Myocyte (in vitro differentiated cells): ENCODE results near the gene ADGRE3. TPM values are rescaled to one million over a fixed set of nuclear protein-coding genes. Genes with fewer than 3 reads are reported as not detected.
A peak's percentile ranks its signal among the peaks of the same experiment; 100 is the strongest.

ENCODE experiments used
- DNase-seq: peaks from one replicate; pipeline ENCODE4 v3.0.0-alpha.2; 2012; ENCODE audit warnings: low read depth
- polyA plus RNA-seq: library from polyadenylated mRNA; unstranded; fragments of >200 nt; gene quantifications from one replicate; pipeline ENCODE4 v1.2.1, GENCODE V29; 2012; ENCODE audit warnings: missing spikeins
- total RNA-seq: library from RNA; depleted of rRNA; stranded (reverse); fragments of >200 nt; gene quantifications from 2 replicates; pipeline ENCODE4 v1.2.3, GENCODE V29; 2014

ADGRE3 gene, protein sequence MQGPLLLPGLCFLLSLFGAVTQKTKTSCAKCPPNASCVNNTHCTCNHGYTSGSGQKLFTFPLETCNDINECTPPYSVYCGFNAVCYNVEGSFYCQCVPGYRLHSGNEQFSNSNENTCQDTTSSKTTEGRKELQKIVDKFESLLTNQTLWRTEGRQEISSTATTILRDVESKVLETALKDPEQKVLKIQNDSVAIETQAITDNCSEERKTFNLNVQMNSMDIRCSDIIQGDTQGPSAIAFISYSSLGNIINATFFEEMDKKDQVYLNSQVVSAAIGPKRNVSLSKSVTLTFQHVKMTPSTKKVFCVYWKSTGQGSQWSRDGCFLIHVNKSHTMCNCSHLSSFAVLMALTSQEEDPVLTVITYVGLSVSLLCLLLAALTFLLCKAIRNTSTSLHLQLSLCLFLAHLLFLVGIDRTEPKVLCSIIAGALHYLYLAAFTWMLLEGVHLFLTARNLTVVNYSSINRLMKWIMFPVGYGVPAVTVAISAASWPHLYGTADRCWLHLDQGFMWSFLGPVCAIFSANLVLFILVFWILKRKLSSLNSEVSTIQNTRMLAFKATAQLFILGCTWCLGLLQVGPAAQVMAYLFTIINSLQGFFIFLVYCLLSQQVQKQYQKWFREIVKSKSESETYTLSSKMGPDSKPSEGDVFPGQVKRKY
- total RNA-seq, result not detected in 2 replicates
- polyA plus RNA-seq, result not detected

DNA sequence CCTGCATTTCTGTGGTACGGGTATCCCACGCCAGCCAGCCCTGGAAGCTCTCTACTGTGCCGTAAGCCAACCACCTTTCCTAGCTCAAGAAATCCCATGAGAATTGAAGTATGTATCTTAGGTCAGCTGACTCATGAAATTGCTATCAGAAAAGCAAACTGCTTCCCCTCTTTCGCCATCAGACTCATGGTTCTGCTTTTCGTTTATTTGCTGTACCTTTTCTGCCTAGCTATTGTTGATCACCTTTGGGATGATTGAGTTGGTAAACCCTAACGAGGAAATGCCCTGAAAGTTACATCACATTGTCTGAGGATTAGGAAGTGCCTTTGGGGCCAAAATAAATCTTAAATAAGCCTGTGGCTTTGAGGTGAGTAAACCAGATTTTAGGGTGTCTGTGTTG lies at the start of gene ADGRE3:
ADGRE3 (minus strand) TSS at position 81 of the 400 bp plus-strand sequence; CDS start at position 7, 74 bp downstream.
- DNase-seq, result no peak

DNA sequence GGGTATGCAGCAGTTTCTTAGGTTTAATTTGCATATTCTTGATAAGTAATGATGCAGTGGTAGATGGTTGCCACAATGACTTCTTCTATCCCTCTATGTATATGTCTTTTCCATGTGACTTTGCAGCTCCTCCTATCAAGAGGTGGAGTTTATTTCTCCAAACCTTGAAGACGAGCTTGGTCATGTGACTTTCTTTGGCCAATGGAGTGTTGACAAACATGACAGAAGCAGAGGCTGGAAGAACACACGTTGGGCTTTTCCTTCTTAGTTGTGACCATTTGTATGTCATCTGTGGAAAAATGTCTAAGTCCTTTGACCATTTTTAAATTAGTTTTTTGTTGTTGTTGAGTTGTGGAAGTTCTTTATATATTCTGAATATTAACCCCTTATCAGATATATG lies 47.5 kb upstream of the ADGRE3 start:
- DNase-seq, result no peak

DNA sequence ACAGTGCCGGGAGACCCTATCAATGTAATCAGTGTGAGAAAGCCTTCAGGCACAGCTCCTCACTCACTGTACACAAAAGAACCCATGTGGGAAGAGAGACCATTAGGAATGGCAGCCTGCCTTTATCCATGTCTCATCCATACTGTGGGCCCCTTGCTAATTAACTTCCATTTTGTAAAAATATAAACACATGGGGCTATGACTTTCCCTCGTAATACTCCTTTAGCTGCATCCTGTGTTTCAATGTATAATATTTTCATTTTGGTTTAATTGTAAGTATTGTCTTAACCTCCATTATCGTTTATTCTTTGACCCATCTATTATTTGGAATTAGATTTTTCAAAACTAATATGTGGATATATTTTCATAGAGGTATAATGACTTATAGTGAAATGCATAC lies 44.5 kb upstream of the ADGRE3 start:
- no peak for DNase-seq

DNA sequence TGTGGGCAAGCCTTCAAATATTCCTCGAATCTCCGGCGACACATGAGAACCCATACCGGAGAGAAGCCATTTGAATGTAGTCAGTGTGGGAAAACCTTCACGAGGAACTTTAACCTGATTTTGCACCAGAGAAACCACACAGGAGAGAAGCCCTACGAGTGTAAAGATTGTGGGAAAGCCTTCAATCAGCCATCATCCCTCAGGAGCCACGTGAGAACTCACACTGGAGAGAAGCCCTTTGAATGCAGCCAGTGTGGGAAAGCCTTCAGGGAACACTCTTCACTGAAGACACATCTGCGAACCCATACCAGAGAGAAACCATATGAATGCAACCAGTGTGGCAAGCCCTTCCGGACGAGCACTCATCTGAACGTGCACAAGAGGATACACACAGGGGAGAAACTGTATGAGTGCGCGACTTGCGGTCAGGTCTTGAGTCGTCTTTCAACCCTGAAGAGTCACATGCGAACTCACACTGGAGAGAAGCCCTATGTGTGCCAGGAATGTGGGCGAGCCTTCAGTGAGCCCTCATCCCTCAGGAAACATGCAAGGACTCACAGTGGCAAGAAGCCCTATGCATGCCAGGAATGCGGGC lies 44.0 kb upstream of the ADGRE3 start:
- DNase-seq, result peak; percentile 3

DNA sequence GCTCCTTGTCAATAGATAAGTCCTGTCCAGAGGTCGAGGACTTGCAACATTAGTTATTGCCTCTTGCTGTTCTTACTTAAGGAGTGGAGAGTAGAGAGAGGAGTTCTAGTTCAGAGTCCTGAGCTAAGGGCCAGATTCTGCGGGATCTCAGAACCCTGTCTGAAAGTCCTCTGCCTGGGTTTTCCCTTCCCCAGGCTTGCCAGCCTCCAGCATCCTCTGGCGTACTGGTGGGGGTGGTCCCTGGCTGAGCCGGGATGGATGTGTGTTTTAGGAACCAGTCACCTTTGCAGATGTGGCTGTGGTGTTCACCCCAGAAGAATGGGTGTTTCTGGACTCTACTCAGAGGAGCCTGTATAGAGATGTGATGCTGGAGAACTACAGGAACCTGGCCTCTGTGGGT lies 41.2 kb upstream of the ADGRE3 start:
- no peak for DNase-seq

DNA sequence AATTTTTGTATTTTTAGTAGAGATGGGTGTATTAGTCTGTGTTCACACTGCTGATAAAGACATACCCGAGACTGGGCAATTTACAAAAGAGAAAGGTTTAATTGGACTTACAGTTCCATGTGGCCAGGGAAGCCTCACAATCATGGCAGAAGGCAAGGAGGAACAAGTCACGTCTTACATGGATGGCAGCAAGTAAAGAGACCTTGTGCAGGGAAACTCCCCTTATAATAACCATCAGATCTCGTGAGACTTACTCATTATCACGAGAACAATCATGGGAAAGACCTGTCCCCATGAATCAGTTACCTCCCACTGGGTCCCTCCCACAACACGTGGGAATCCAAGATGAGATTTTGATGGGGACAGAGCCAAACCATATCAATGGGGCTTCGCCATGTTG lies 29.8 kb upstream of the ADGRE3 start:
- no peak for DNase-seq

DNA sequence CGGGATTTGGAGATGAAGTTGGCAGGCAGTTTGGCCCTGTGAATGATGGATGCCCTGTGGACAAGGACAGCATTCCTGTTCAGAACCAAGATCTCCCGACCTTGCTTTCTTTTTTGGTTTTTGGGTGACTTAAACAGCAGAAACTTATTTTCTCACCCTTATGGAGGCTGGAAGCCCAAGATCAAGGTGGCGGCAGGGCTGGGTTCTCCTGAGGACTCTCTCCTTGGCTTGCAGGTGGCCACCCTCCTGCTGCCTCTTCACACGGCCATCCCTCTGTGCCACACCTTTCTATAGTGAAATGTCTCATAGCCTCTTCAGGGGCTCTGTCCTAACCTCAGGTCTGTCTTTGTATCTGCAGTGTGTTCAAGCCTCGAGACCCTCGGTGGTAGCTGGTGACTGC lies 29.2 kb upstream of the ADGRE3 start:
- DNase-seq, result no peak

DNA sequence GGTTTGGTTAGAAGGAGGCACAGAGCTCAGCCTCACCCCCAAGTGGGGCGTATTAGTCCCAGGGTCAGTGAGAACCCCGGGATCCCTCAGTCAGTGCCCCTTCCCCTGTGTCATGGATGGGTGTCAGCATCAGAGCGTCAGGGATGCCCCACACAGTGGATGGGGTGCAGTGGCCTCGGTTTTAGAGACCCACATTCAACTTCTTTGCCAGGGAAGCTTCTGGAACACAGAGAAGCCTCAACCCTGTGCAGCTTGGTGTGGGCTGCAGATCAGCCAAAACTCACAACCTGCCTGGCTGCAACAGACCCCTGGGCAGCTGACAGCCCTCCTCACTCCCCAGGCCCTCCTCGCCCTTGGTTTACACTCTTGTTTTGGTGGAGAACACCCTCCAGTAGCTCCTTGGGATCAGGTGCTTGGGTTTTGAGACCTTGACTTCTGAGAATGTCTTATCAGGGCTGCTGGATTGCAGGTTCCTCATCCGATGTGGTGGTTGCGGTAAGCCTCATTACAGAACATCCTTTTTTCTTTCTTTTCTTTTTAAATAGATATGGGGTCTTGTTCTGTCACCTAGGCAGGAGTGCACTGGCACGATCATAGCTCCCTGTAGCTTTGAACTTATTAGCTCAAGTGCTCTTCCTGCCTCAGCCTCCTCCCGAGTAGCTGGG lies 26.2 kb upstream of the ADGRE3 start:
- no peak for DNase-seq

DNA sequence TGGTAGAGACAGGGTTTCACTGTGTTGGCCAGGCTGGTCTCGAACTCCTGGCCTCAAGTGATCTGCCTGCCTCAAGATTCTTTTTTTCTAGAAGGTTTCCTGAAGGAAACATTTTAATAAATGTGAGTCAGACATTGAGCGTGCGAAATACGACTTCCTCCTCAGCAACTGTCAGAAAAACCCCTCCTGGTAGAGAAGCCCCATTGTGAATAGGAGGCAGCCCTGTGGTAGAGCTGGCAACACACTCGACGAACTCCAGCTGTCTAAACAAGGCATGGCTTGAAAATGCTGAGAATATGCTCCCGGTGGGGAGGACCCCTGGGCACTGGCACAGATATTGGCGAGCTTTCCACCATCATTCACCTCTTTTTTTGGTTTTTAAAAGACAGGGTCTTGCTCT lies 25.0 kb upstream of the ADGRE3 start:
- no peak for DNase-seq

DNA sequence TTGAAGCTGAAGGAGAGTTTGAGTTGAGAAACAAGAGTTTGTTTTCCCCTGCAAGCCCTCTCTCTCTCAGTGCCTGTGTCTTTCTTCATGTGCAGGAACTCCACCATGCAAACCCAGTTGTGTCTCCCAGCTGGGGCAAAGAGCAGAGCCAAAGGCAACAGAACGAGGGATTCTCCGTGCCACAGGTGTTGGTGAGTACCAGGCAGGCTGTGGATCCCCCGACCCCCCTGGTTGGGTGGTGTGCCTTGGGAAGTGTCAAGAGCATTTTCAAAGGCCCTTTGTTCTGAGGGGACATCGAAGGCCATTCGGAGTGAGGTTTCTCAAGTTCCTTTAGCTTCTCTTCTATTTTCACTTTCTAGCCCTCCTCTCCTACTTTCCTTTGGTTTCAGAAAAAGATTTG lies 20.8 kb upstream of the ADGRE3 start:
- no peak for DNase-seq

DNA sequence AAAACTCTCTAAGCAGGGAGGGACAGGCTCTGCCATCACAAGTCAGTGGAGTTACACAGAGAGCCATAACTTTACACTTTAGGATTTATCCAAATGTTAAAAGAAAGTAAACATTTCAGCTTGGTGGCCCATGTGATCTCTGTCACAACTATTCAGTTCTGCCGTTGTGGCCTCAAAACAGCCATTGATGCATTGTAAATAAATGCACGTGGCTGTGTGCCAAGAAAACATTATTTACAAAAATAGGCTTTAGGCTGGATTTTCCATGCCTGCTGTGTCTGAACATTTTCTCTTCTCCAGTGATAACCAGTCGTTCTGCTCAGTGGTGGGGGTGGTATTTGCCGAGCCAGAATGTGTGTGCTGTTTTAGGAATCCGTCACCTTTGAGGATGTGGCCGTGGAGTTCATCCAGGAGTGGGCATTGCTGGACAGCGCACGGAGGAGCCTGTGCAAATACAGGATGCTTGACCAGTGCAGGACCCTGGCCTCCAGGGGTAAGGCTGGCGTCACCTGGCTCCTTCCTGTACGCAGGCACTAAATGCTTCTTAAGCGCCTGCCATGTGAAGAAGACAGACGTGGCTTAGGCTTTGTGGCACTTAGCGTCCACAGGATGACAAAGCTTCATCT lies 20.1 kb upstream of the ADGRE3 start:
- DNase-seq, result no peak

DNA sequence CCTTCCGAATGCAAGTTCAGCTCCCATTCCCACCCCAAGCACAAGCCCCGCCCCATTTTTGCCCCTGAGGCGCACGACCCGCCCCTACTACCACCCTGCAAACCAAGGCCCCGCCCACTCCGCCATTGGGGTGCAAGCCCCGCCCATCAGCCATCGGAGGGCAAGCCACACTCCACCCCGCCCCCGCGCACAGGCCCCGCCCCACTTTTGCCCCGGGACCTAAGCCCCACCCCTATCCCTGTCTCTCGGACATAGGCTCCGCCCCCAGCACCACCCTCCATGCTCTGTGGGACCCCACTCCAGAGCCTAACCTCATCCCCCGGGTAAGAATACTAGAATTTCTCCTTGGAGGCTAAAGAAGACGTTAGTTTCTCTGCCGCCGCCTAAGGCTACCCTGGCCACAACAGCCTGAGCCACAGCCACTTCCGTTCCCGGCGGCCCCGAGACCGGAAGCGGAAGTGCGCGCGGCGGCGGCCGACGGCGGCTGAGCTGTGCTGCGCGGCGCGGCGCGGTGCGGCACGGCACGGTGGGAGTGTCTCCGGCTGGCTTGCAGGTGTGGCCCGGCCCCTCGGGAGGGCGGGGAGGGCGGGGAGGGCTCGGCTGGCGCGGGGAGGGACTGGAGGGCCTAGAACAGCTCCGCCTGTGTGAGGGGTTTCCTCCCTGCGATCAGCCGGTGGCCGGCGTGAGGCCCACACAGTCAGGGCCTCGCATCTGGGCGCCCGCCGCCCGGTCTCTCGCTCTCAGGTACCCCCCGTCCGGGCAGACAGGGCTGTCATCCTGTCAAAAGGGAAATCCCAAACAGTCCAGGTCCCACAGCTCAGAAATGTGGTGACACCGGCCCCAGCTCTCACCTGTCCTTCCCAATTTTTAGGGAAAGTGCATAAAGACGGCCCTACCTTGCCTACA lies 15.2 kb upstream of the ADGRE3 start, which contains the start of gene ZNF333:
ZNF333 (plus strand) TSS at position 451 of the 906 bp plus-strand sequence. CDS start 3,444 bp downstream, outside the sequence.
- peak; percentile 91 for DNase-seq

DNA sequence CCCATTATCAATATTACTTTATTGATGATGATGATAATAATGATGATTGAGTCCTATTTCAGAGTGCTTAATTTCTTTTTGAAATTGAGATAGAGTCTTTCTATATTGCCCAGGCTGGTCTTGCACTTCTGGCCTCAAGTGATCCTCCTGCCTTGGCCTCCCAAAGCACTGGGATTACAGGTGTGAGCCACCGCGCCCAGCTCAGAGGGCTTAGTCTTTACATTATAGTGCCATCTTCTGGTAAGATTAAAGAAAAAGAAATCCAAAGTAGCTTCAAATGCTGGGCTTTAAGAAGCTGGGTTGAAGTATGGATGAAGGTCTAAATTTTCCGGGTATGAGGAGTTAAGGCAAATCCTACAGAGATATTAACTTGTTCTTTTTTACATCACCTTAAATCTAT lies 11.8 kb upstream of the ADGRE3 start:
- DNase-seq, result peak; percentile 13

DNA sequence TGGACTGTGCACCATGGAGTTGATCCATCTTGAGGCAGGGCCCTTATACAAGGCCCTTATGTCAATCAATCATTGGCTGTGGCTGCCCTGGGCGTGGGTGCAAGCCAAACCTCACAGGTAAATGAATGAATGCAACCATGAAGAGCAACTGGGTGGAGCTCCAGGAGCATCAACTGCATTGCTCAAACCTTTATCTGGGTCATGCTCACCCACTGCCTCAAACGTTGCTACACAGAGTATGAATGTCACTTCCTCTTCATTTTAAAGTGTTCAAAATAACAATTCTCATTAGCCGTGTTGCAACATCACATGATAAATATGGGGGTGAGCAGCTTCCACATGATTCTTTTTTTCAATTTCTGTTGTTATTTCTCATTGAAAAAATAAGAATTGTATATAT lies 8.8 kb upstream of the ADGRE3 start:
- no peak for DNase-seq

DNA sequence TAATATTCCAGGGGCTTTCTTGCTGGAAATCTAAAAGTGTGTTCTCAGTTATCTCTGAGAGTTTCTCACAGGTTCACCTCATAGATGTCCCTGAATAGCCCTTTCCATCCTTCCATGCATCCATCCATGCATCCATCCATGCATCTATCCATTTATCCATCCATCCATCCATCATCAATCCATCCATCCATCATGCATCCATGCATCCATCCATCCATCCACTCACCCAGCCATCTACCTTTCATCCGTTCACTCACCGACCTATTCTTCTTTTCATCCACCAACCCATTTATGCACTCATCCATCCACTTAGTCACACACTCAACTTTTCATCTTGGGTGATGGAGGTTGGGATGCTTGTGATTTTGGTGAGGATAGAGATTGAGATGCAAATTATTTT lies 7.4 kb upstream of the ADGRE3 start:
- DNase-seq, result no peak

DNA sequence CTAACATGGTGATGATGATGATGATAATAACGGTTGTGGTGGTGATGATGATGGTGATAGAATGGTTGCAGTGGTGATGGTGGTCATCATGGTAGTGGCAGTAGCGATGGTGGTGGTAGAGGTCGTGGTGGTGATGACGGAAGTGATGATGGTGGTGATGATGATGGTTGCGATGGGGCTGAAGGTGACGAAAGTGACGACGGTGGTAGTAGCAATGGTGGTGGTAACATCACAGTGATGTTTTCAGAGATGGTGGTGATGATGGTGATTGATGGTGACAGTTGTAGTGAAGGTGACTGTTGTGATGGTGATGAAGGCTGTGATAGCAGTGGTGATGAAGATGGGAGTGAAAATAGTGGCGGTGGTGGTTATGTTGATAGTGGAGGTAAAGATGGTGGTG lies 3.6 kb upstream of the ADGRE3 start:
- no peak for DNase-seq

DNA sequence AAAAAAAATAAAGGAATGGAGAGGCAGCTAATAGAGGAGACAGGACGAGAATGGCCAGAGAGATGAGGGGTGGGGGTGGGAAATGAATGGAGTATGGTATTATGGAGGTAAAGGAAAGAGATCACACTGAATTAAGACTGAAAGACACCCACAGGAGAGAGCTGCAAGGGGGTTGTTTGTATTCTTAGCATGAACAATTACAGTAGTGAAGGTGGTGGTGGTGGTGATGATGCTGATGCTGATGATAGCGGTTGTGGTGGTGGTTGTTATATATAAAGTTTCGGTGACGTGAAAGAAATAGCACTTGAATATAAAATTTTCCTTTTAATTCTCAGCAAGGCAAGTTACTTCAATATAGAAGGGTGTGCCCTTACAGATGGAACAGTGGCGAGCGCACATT lies 2.8 kb upstream of the ADGRE3 start:
- DNase-seq, result no peak

DNA sequence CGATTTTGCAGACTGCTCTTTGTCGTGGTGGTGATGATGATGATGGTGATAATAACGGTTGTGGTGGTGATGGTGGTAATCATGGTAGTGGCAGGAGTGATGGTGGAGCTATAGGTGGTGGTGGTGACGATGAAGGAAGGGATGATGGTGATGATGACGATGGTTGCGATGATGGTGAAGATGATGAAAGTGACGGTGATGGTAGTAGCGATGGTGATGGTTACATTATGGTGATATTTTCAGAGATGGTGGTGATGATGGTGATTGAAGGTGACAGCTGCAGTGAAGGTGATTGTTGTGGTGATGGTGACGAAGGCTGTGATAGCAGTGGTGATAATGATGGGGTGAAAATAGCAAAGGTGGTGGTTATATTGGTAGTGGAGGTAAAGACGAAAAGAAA lies 2.1 kb upstream of the ADGRE3 start:
- DNase-seq, result no peak

DNA sequence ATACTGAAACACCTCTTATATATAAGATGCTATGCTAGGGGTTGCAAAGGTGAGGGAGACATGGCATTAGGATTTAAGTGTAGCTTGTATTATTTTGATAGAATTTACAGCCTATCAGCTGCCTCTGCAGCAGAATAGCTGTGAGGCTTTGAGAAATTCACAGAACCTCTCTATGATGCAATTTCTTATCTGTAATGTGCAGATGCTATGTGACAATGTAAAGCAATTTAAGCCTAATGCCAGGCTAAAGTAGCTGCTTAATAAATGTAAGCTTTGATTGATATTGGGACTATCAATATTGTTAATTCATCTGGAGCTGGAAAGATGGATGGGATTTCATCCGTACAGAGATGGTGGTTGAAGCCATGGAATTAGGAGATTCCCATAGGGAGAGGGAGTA lies 1.6 kb downstream of the ADGRE3 start:
- DNase-seq, result no peak

DNA sequence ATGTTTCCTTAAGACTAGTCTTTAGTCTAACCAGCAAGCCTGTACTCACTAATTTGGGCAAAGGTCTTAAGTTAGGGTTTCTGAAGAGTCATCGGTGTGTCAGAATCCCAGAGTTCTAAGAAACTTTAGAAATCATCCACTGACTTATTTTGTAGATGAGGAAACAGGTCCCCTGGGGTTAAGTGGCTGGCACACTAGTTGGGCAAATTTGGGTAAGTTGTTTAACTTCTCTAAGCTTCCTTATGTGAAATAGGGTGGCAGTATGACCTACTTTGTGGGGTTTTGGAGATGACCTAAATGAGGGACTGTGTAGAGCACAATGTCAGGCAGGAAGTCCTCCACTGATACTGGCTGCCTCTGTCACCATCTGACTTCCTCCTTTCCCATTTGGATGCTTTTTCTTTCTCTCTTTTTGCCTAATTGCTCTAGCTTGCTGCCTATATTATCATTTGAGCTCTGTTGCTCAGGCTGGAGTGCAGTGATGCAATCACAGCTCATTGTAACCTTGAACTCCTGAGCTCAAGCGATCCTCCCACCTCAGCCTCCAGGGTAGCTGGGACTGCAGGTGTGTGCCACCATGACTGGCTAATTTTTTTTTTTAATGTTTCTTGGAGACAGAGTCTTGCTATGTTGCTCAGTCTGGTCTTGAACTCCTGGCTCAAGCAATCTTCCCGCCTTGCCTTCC lies 2.3 kb downstream of the ADGRE3 start:
- DNase-seq, result no peak
